K562 (cell line): ENCODE data around the gene TCEAL6. TPM values are rescaled to one million over a fixed set of nuclear protein-coding genes. Genes with fewer than 3 reads are reported as not detected.

Experiments used
- ATAC-seq: fragments of 200-7000 bp; cut with Tn5 transposase; 3 replicates; pipeline ENCODE4 v1.9.1; 2020; ENCODE audit warnings: moderate library complexity
- BruUV-seq: library from RNA; stranded (reverse); fragments of 400-500 nt; replicated peaks from 2 replicates; lab custom pipeline; 2021; lab: Mats Ljungman, UMichigan
- CTCF ChIA-PET: fragments of 300-600 bp; formaldehyde crosslinking; extraction: SDS; loops from one replicate; lab custom pipeline; 2021; ENCODE audit warnings: low intra/inter-chr PET ratio; lab: Yijun Ruan, JAX
- POLR2A ChIA-PET: fragments of 300-600, 350-650 bp; sonication (Branson Sonifier 250); formaldehyde crosslinking; extraction: SDS; loops from one replicate; lab custom pipeline; 2021; ENCODE audit warnings: antibody characterized with exemption, inconsistent platforms; lab: Yijun Ruan, JAX
- DNase-seq, 4 experiments: peaks; one replicate each; pipeline versions ENCODE4 v3.0.0 to v3.0.0-alpha.2; 2011 to 2018; ENCODE audit warnings: low spot score in 3 of 4, mixed read lengths in 3 of 4; ENCODE audit errors: extremely low read depth in 1 of 4
- FAIRE-seq: peaks from 2 replicates; lab custom pipeline; 2011; peaks lifted over from hg19 to GRCh38; lab: Jason Lieb, UNC
- H2AFZ ChIP-seq: 2 replicates; pipeline ENCODE4 v1.6.0; 2011; ENCODE audit warnings: low read depth, low read length, control low read depth, inconsistent platforms
- H3K27ac ChIP-seq: fragments of 200-600 bp; 3 replicates; pipeline ENCODE4 v1.8.0; 2011; ENCODE audit warnings: low read depth, mild to moderate bottlenecking, control low read depth, inconsistent platforms, low read length, moderate library complexity, mixed read lengths; ENCODE audit errors: extremely low read depth
- H3K27me3 ChIP-seq, 2 experiments: fragments of 300-600 bp in 1 of 2; 2 replicates in 1 of 2; 3 replicates in 1 of 2; pipeline versions ENCODE4 v1.6.0 to v1.8.0; 2011; ENCODE audit warnings: inconsistent platforms in 2 of 2, low read length in 2 of 2, mild to moderate bottlenecking in 1 of 2, mixed read lengths in 1 of 2, moderate library complexity in 1 of 2; ENCODE audit not compliant: control insufficient read depth in 2 of 2, insufficient read depth in 2 of 2
- H3K36me3 ChIP-seq: fragments of 300-600 bp; 3 replicates; pipeline ENCODE4 v1.8.0; 2011; ENCODE audit warnings: mild to moderate bottlenecking, low read length, inconsistent platforms; ENCODE audit not compliant: control insufficient read depth, insufficient read depth
- H3K4me1 ChIP-seq, 2 experiments: fragments of 200-600 bp in 1 of 2; replicated peaks in 1 of 2; 2 replicates in 1 of 2; 3 replicates in 1 of 2; pipeline versions ENCODE4 v1.5.1 to v1.8.0; 2011; ENCODE audit warnings: inconsistent platforms in 2 of 2, low read length in 2 of 2, mild to moderate bottlenecking in 1 of 2, mixed read lengths in 1 of 2, moderate library complexity in 1 of 2; ENCODE audit not compliant: control insufficient read depth in 2 of 2, insufficient read depth in 2 of 2
- H3K4me2 ChIP-seq: 2 replicates; pipeline ENCODE4 v1.6.1; 2011; ENCODE audit warnings: low read length, control low read depth, inconsistent platforms, mixed read lengths; ENCODE audit not compliant: insufficient read depth
- H3K4me3 ChIP-seq: fragments of 200-600 bp; sonication (generic), shearing (Covaris generic); 2 replicates; pipeline ENCODE4 v1.5.1; 2016; ENCODE audit warnings: control low read depth, inconsistent platforms
- H3K79me2 ChIP-seq: fragments of 200-600 bp; 3 replicates; pipeline ENCODE4 v1.8.0; 2011; ENCODE audit warnings: low read length, inconsistent platforms; ENCODE audit not compliant: control insufficient read depth, insufficient read depth
- H3K9ac ChIP-seq, 2 experiments: 2 replicates each; pipeline versions ENCODE4 v1.6.0 to v1.6.1; 2011; ENCODE audit warnings: low read depth in 2 of 2, low read length in 2 of 2, control low read depth in 1 of 2, inconsistent platforms in 1 of 2, mild to moderate bottlenecking in 1 of 2, mixed read lengths in 1 of 2; ENCODE audit not compliant: insufficient read depth in 1 of 2
- H3K9me1 ChIP-seq: one replicate; pipeline ENCODE4 v1.6.0; 2011; ENCODE audit warnings: inconsistent platforms, mild to moderate bottlenecking, low read length, moderate library complexity; ENCODE audit not compliant: control insufficient read depth, insufficient read depth
- H3K9me3 ChIP-seq: replicated peaks from 2 replicates; pipeline ENCODE4 v1.5.1; 2011; ENCODE audit warnings: low read depth, low read length, inconsistent platforms; ENCODE audit not compliant: control insufficient read depth, insufficient read depth
- H4K20me1 ChIP-seq: replicated peaks from 2 replicates; pipeline ENCODE4 v1.6.1; 2011; ENCODE audit warnings: low read length, inconsistent platforms, mixed read lengths; ENCODE audit not compliant: control insufficient read depth, insufficient read depth
- REST ChIP-seq, 2 experiments: fragments of 450-650 bp; formaldehyde crosslinking in 1 of 2; IDR thresholded peaks; 2 replicates each; pipeline versions ENCODE4 v1.4.0 to v1.6.1; 2014 to 2020; ENCODE audit warnings: mild to moderate bottlenecking in 2 of 2, borderline replicate concordance in 1 of 2, low read depth in 1 of 2
- ZNF785 ChIP-seq: fragments of 250-450 bp; sonication (Bioruptor Pico); IDR thresholded peaks from 2 replicates; pipeline ENCODE4 v1.4.0; 2020; ENCODE audit warnings: mild to moderate bottlenecking
- WGBS: fragments of 100-300 bp; shearing (Covaris generic); methylation state at CpG from one replicate; pipeline ENCODE4 v1.1.6; 2016; ENCODE audit warnings: low coverage, mixed read lengths; ENCODE audit not compliant: insufficient coverage; ENCODE audit errors: missing lambda C conversion rate; 5-methylcytosine and 5-hydroxymethylcytosine counted together
- in situ Hi-C: fragments of 300-500 bp; cut with MboI; formaldehyde crosslinking; loops from 4 replicates; pipeline ENCODE4 v1.15.0; 2018; ENCODE audit warnings: inconsistent platforms, mixed read lengths
- intact Hi-C: fragments of 100-400 bp; cut with micrococcal nuclease; formaldehyde crosslinking; loops from 2 replicates; pipeline ENCODE4 v1.14.2; 2022
- polyA plus RNA-seq, 8 experiments: library from polyadenylated mRNA; depleted of rRNA in 4 of 8; stranded (reverse) in 5 of 8; unstranded in 3 of 8; fragments of >200 nt; fragmentation: Nextera tagmentation in 2 of 8; fragmentation: Illumina TruSeq in 1 of 8; extraction: Ambion mirVana in 2 of 8; extraction: Trizol in 1 of 8; gene quantifications; 2 replicates each; pipeline versions ENCODE4 v1.2.1 to v1.2.3, GENCODE V29; 2011 to 2014; ENCODE audit warnings: inconsistent platforms in 1 of 8, missing spikeins in 1 of 8
- total RNA-seq, 7 experiments: library from RNA; depleted of rRNA in 6 of 7; stranded (reverse); fragments of >200 nt in 6 of 7; fragmentation: Illumina TruSeq in 2 of 7; extraction: Trizol in 2 of 7; gene quantifications; 2 replicates each; pipeline versions ENCODE4 v1.2.1 to v1.2.3, GENCODE V29; 2011 to 2021; ENCODE audit warnings: low replicate concordance in 1 of 7

The TCEAL6 gene
- total and polyA plus RNA-seq, 9 of the 15 experiments (the other 6 are each of a cell fraction or from before 2014, with no cell fraction given) = not detected

GRCh38 chrX:102138064-102138463, 4.2 kb downstream of the TCEAL6 start:
- Histone ChIP-seq H3K4me3 (no peak overlapping the region), H3K27me3 (no peaks in the 10 kb centered on the region), H3K4me2 (no peak overlapping the region), H3K9me1 (no peaks in the 10 kb centered on the region), H3K9ac (no peak overlapping the region)
- TF ChIP-seq REST (IDR thresholded peaks at IDR 0.05; ENCODE audit: borderline replicate concordance) = peak; percentile 58
- no peak for TF ChIP-seq REST (CRISPR knock-in tag; IDR thresholded peaks at IDR 0.05; ENCODE audit: low read depth)
- no peak for TF ChIP-seq ZNF785 (CRISPR knock-in tag)
- TF ChIP-seq, all 486 proteins: peak for 1
- no peaks in the 10 kb centered on the region for H3K4me1 ChIP-seq
- in situ Hi-C loops = no loop called here
- no peaks in the 10 kb centered on the region for H3K36me3 ChIP-seq
- no peak for FAIRE-seq
- H3K79me2 ChIP-seq = no peaks in the 10 kb centered on the region
- intact Hi-C loops = no loop called here
- no peak for ATAC-seq
- H4K20me1 ChIP-seq = no peaks in the 10 kb centered on the region
- H3K27ac ChIP-seq = no peak overlapping the region
- WGBS = 0% methylated on average over 4 of the region's 4 CpGs
- no TSS peak for BruUV-seq
- POLR2A ChIA-PET = no interaction called here
- H3K9me3 ChIP-seq = no peaks in the 10 kb centered on the region
- CTCF ChIA-PET = no interaction called here
- DNase-seq = no peak
- H2AFZ ChIP-seq = no peak overlapping the region
